ENCODE data around the gene C12orf54. TPM values are rescaled to one million over a fixed set of nuclear protein-coding genes. Genes with fewer than 3 reads are reported as not detected.

Gene C12orf54
- total RNA-seq, 2 experiments from 2014 or later: not detected

DNA sequence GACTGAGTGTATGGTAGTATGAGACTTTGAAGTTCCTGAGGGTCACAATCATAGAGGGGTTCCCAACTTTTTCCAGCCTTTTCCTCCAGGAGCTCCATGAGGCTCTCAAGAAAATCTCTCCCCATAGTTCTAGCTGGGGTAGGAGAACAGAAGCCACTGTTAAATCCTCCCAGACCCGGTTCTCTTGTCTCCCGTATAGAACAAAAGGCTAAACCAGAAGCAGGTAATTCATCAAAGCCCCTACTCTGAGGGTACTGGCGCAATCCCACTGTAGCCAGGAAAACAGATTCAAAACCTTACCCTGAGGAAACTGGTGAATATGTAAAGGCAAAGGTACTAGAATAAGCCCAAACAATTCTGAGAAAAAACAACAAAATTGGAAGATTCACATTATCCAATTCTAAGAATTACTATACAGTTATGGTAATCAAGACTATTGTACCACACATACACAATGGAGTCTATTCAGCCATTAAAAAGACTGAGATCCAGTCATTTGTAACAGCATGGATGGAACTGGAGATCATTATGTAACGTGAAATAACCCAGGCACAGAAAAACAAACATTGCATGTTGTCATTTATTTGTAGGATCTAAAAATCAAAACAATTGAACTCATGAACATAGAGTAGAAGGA, 63.7 kb downstream of the C12orf54 start:
- Mint-ChIP-seq H3K4me3 (no peak overlapping the region), H3K27me3 (peaks cover 4% of the 10 kb centered on the region), H3K36me3 (ENCODE audit: low read depth) (no peaks in the 10 kb centered on the region), H3K9me3 (peaks cover 2% of the 10 kb centered on the region), H3K27ac (no peak overlapping the region), H3K4me1 (ENCODE audit: low read depth) (peaks cover 9% of the 10 kb centered on the region)
- ChIA-PET POLR2A (no interaction called here), CTCF (interaction anchor here (10.1 kb wide), 1 partner anchor 72 kb away, joined by 217 read pairs; no protein-coding TSS in a partner anchor)
- no peak for ATAC-seq
- TF ChIP-seq CTCF (IDR thresholded peaks at IDR 0.05): no peak
- intact Hi-C loops (cut with micrococcal nuclease): no loop called here
- no peak for DNase-seq

Other genes with a start within 250 kb of the C12orf54 start
- 1 to 10 TPM; 5.0 to 5.1 TPM for gene ZNF641, start 131.6 kb upstream of the C12orf54 start, total RNA-seq
- not detected for gene ANP32D, start 9.9 kb upstream of the C12orf54 start, total RNA-seq
- gene OR8S1, start 43.1 kb downstream of the C12orf54 start, total RNA-seq: not detected
- not detected for gene LALBA, start 87.5 kb downstream of the C12orf54 start, total RNA-seq
- 10 to 100 TPM; 45.9 to 47.3 TPM for gene KANSL2, start 199.7 kb downstream of the C12orf54 start, total RNA-seq
- 10 to 100 TPM; 68.7 to 73.8 TPM for gene CCNT1, start 234.2 kb downstream of the C12orf54 start, total RNA-seq